ENCODE data around the gene GGNBP2.
A peak's percentile ranks its signal among the peaks of the same experiment; 100 is the strongest.

Gene GGNBP2

DNA sequence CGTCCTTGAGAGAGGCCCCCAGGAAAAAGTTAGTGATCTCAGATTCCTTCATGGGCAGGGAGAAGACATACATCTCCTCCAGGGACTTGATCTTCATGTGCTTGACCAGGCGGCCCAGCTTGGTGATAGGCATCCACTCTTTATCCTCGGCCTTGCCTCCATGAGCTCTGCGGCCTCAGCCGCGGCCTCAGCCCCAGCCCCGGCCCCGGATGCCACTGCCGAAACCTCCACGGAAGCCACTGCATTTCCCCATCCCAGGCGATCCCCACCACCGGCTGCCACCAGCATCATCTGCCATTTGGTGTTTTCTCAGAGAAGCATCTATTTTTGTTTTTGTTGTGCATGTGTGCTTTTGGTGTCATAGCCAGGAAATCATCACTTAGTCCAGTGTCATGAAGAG is 30.3 kb downstream of the GGNBP2 start:
- no peak for DNase-seq

DNA sequence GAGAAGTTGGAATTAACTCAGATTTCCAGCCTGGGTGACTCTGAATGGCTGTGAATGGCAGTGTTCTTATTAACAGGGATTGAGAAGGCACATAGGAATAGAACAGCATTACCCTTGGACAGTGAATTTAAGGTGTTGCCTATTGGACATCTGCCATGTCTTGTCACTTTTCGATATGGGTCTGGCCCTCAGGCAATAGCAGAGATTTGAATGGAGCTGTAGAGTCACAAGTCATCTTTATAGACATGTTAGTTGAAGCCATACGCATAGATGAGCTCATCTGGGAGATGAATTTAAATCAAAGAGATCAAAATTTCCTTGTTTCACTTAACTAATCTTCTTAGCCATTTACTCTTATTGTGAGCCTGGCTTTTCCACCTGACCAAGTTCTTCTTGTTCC is 32.1 kb downstream of the GGNBP2 start:
- no peak for DNase-seq

DNA sequence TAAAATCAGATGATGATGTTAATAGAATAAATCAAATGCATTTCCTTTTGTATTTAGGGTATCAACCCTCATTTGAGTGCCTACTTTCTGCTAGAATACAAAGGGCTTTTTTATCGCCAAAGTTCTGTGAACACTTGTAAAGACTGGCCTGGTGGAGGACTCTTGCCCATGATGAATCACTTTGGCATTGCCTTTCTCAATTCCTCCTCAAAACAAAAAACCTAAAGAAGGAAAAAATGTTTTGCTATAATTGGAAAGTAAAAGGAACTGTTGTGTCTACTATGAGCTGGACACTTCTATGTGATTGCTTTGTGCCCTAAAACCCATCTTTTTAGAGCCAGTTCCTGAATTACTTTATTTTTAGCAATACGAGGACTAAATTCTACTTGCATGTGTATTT is 34.0 kb downstream of the GGNBP2 start:
- no peak for DNase-seq

DNA sequence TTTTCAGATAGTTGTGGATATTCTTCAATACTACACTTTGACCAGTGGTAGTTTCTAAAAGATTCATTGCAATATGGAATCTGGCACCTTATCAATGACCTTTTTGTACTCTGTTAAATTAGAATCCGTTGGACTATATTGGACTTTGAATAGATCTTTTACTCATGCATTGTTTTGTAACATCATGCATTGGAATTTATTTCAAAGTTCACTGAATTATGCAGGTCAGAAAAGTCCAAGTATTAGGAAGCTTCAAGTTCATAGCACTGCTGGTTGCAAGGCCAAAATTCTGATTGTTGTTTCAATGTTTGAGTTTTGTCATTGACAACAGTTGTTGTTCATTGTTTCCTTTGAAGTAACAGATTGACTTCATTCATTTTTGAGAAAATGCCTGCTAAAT is 39.1 kb downstream of the GGNBP2 start:
- no peak for DNase-seq

DNA sequence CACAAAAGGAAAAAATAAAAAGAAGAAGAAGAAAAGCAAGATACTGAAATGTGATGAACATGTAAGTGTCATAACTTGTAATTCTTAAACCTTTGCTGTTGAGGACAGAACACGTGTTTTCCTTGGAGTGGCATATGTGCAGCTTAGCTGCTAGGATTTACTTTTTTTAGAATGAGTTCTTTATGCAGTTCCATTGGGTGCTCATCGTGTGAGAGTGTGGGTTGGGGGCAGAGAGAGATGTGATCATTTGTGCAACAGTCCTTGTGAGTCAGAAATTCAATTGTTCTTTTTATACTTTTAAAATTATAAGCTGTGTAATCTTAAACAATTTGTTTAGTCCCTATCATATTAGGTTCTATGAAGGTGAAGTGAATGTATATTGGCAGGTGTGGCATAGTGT is 41.4 kb downstream of the GGNBP2 start:
- DNase-seq, result no peak

DNA sequence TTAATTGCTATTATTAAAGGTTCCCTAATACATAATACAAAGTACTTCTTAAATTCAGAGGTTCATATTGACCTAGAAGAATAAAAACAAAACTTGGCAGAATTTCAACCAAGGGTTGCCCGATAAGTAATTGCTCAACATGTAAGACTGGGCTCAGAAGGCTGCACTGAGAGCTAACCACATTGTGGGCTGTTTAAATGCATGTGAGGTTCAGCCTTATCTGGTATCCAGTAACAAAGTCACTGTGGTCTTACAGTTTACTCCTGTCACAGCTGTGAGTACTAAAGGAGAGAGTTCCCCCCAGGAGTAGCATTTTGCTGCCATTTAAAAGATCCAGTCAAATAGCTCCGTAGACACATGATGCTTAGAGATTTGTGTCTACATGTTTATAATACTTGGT is 45.4 kb downstream of the GGNBP2 start:
- no peak for DNase-seq

DNA sequence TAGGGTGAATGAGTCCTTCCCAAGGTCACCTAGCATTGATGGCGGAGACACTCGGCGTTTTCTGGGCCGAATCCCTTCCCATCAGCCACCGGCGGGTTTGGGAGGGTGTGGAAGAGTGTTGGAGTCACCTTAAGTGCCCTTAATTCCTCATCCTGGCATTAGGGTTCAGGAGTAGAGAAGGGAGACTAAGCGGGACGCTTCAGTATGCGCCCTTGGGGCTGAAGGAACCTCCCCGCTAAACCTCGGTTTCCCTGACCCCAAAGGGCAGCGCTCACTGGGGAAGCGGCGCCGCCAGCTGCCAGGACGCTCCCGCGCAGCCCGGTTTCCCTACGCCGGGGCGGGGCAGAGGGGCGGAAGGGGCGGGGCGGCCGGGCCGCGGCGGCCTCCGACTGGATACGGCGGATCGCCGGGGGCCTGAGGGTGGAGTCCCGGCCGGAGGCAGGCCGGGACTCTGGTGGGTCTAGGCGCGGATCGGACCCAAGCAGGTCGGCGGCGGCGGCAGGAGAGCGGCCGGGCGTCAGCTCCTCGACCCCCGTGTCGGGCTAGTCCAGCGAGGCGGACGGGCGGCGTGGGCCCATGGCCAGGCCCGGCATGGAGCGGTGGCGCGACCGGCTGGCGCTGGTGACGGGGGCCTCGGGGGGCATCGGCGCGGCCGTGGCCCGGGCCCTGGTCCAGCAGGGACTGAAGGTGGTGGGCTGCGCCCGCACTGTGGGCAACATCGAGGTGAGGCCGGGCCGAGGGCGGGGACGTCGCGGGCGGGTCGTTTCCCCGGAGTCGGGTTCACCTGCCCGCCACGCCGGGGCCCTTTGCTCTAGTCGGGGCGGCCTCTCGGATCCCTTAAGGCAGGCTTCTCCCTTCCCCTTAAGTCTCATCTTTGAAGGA is 47.0 kb downstream of the GGNBP2 start, which contains the start of gene DHRS11:
DHRS11 (plus strand) TSS at position 446 of the 882 bp plus-strand sequence; CDS start at position 577, 131 bp downstream.
- peak; percentile 86 to 91 for DNase-seq

DNA sequence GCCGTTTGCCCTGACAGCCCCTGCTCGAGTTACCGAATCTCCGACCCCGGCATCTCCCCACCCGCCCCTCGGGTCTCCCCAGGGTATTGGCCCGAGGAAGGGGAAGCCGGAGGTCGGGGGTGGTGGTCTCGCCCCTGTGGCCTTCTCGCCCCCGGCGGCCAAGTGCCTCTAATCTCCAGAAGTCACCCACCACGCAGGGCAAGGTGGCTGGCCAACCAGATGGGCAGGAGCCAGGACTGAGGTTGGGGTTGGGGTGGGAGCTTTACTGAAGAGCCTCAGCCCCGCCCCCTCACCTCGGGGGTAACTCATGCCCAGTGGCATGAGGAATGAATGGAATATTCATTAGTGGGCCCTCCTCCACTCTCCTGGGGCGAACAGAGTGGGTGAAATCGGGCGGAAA is 47.6 kb downstream of the GGNBP2 start:
- peak in 1 of 2 donors; percentile 22 for DNase-seq

DNA sequence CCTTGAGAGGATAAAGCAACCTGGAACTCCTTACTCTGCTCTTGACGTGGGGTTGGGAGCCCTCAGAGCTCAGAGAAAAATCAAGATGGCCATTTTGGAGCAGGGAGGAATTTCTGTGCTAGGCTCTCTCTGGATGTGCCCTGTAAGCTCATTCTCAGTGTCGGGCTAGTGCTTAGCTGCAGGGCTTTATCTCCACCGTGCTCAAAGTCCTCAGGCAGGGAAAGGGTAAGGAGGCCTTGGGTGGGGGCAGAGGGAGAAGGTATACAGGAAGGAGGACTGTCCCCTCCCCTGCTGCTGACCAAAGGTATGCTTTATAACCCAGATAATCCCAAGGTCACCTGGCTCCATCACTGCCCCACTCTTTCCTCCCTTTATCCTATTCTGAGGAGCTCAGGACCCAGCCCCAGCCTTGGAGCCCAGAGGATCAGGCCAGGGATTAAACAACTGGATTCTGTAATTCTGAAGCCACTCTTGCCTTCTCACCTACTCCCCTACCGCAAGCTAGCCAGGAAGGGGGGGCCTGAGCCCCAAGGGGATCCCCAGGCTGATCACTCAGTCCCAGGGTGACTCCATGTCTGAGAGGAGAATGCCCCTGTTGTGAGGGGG is 48.1 kb downstream of the GGNBP2 start:
- no peak for DNase-seq

DNA sequence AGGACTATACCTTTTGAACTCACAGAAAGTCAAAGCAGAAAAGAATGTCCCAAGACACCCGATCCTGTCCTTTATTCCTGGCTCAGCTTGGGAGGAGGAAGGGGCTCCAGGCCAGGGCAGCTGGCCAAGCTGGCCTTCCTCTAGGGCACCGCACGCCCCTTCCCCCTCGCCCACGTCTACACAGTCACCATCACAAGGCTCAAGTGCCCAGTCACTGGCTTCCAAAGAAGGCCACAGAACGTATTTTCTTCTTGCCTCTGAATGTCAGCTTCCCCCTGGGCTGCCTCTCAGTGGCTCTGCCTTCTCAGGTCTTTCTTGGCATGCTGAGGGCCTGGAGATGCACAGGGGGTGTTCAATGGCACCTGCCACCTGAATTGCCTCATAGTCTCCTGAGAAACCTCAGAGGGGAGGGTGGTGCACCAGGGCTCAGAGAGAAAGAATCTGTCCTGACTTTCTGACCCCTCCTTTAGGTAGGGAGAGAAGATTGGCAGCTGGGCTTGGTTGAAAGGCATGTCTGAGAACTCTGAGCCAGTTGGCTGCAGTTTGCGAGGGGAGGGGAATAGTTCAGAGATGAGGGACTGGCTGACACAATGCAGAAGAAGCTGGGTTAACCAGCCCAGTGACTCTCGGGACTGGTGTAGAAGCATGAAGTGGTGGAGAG is 49.1 kb downstream of the GGNBP2 start:
- DNase-seq, result no peak

DNA sequence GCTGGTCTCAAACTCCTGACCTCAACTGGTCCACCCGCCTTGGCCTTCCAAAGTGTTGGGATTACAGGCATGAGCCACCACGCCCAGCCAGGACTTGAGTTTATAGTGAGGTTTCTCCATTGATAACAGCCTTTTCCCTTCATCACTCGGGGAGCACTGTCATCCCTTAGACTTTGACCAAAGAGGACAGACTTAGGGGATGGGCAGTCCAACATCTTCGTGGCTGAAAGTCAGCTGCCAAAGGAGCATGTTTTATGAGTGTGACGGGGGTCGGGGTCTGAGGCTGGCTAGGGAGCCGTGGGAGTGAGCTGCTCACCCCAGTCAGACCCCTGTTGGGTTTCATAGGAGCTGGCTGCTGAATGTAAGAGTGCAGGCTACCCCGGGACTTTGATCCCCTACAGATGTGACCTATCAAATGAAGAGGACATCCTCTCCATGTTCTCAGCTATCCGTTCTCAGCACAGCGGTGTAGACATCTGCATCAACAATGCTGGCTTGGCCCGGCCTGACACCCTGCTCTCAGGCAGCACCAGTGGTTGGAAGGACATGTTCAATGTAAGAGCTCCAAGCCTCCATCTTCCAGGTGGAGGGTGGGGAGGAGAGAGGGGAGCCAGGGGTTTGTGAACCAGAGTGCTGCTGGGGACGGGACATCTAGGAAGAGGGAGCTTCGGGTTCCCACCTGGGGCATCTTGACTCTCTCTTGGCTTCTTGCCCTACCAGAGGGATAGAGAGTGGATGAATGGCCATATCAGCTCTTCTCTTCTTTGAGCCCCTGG is 50.1 kb downstream of the GGNBP2 start:
- DNase-seq, result no peak

DNA sequence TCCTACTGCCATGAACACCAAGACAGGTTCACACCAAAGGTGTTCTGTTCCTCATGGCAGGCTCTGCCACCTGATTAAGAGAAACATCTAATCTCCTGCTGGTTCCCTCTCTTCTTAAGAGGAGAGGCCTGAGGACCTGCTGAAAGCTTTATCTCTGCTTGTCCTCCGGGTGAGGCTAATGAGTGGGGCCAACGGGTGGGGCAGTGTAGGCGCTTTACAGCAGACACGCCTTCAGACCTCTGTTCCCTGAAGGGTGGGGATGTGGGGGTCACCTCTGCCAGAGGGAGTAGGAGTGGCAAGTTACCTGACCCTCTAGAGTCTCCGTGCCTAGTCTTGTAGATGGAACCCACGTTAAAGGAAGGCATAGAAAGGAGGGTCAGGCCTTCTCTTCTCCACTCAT is 52.5 kb downstream of the GGNBP2 start:
- no peak for DNase-seq

DNA sequence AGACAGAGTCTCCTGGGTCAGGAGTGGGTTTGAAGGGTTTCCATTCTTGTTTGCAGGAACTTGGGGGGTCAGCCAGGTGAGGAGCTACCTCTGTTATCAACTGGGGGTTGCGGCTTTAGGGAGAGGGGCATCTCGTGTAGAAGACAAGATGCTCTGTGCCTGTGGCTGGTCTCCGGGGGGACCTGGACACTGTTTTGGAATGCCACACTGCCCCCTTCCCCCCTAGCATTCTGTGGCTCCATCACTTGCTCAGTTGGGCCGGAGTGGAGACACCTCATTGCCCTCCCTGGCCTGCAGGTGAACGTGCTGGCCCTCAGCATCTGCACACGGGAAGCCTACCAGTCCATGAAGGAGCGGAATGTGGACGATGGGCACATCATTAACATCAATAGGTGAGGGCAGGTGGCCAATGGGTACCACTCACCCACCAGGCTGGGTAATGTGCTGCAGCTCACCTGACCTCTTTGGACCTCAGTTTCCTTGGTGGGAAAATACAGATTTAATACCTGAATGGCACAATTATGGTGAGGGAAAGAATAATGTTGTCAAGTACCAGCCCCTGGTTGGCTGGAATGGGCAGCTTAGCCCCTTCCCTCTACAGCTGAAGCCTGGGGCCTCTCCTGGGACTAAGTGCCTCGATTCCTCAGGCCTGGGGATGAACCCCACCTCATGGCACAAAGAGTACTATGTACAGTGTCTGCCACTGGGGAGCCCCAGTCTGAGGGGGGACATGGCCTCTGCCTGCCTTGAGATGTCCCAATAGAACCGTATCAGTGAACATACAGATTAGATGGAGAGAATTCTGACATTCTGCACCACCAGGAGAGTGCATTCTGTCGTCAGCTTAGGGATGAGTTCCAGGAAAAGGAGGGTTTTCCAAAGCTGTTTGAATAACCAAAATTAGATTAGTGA is 53.4 kb downstream of the GGNBP2 start:
- no peak for DNase-seq

DNA sequence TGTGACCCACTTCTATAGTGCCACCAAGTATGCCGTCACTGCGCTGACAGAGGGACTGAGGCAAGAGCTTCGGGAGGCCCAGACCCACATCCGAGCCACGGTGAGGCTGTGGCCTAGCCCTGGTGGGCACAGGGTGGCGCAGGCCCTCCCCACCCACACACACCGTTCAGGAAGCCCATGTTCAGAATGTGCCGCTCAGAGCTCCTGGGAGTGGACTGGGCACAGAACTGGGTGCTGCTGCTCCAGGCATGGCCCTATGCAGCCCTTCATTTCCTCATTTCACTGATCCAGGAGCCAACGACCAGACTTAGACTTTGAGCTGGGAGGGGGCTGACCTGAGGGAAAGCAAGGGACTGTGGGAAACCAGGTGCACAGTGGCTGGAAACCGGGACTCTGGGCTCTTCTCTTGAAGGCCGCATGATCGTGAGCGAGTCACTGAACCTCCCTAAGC is 54.3 kb downstream of the GGNBP2 start:
- DNase-seq, result no peak

DNA sequence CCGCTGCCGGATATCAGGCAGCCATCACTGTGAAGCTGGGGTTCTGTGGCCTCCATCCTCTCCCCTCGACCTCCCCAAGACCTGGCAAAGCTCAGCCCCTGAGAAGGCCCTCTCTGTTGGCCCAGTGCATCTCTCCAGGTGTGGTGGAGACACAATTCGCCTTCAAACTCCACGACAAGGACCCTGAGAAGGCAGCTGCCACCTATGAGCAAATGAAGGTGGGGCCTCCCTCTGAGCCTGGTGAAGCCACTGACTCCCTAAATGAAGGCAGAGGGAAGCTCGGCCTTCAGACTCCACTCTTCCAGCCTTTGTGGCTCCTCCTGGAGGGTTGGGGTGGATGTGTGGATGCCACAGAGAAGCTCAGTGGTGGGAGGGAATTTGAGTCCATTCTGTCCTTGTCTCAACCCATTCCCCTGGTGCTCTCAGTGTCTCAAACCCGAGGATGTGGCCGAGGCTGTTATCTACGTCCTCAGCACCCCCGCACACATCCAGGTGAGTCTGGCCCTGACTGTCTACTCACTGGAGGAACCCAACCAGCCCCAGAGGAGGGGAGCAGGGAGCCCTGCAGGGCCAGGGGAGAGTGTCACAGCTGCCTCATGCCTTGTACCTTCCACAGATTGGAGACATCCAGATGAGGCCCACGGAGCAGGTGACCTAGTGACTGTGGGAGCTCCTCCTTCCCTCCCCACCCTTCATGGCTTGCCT is 55.0 kb downstream of the GGNBP2 start:
- DNase-seq, result no peak

DNA sequence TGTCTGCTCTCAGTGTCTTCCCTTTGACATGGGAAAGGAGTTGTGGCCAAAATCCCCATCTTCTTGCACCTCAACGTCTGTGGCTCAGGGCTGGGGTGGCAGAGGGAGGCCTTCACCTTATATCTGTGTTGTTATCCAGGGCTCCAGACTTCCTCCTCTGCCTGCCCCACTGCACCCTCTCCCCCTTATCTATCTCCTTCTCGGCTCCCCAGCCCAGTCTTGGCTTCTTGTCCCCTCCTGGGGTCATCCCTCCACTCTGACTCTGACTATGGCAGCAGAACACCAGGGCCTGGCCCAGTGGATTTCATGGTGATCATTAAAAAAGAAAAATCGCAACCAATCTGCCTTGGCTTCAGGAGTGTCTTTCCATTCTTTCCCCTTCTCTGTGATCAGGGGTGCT is 55.7 kb downstream of the GGNBP2 start:
- no peak for DNase-seq

DNA sequence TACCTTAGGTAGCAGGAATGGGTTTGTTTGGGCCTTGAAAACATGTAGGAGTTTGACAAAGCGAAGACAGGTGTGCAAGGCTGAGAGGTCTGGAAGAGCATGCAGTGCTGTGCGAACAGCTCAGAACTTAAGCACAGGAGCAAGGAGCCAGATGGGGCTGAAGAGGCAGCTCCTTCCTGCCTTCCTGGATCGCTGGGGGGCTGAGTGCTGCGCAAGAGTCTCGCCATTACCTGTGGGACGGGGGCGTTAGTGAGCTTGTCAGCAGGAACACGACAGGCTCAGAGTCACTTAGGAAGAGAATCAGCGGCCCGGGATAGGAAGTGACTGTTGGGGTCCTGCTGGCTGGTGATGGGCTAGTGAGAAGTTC is 56.2 kb downstream of the GGNBP2 start:
- no peak for DNase-seq

DNA sequence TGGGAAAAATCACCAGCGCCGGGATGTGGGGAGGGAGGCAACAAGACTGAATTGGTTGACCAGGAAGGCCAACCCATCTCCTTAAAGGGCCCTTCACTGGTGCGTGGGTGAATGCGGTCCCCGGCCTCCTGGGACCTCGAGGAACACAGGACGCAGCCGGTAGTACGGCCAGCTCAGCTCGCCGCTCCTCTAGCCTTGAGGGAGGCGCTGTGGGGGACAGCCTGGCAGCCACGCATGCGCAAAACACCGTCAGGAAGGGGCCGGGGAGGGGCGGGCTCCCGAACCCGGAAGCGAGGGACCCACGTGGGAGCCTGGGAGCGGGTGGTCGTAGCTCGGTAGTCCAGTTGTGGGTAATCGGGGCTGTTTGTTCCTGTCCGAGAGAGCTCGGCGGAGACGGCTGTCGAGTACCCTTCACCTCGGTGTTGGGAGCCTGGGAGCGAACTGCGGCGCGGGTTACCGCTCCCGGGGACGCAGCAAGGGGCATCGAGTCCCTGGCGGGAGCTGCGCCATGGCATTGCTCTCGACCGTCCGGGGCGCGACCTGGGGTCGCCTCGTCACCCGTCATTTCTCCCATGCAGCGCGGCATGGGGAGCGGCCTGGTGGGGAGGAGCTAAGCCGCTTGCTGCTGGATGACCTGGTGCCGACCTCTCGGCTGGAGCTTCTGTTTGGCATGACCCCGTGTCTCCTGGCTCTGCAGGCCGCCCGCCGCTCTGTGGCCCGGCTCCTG is 56.7 kb downstream of the GGNBP2 start, which contains the start of gene MRM1:
MRM1 (plus strand) TSS at position 281 of the 727 bp plus-strand sequence; CDS start at position 509, 228 bp downstream.
- DNase-seq, result peak; percentile 92 to 93

DNA sequence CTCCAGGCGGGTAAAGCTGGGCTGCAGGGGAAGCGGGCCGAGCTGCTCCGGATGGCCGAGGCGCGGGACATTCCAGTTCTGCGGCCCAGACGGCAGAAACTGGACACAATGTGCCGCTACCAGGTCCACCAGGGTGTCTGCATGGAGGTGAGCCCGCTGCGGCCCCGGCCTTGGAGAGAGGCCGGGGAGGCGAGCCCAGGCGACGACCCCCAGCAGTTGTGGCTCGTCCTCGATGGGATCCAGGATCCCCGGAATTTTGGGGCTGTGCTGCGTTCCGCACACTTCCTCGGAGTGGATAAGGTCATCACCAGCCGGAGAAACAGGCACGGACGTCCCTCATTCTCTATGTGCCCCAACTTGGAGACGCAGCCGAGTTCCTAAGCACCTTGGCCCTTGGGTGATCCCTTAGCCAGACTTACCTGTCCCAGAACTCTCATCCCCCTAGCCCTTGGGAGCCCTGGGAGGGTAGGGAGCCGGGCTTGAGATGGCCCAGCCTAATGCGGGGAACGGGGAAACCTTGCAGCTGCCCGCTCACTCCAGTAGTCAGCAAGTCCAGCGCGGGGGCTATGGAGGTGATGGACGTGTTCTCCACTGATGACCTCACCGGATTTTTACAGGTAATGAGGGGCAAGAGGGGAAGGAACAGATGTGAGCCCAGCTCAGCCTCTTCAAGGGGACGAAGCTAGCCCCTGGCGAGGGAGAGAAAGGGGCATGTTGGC is 57.5 kb downstream of the GGNBP2 start:
- DNase-seq, result peak; percentile 27 to 32

DNA sequence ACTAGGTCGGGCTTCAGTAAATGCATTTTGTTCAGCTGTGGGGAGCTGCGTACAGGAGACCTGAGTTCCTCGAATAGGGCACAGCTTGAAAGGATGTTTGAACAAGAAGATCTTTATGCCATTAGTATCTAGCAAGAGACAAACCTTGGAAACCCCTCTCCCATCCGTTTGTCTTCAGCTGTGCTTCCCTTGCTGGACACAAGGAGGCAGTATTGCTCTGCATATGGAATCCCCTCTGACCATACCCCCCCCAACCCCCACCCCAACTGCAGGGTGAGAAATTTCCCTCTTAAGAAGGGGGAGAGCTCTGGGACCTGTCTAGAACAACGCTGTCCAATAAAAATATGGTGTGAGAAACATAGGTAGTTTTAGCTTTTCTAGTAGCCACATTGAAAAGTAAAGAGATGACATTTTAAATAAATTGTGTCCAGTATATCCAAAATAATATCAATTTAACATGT is 58.2 kb downstream of the GGNBP2 start:
- peak; percentile 70 to 71 for DNase-seq
